ENCODE data around the gene RND1. TPM values are rescaled to one million over a fixed set of nuclear protein-coding genes. Genes with fewer than 3 reads are reported as not detected.
A peak's percentile ranks its signal among the peaks of the same experiment; 100 is the strongest.

Gene RND1
- total RNA-seq, 1 donor from 2014 or later: 1.4 TPM

- no peak for DNase-seq (ENCODE audit: low read depth in 2 of 2)
These were observed 38.1 kb downstream of the RND1 start for GRCh38 chr12:48827513-48828096.

- no peak for DNase-seq (ENCODE audit: low read depth in 2 of 2)
These were observed 38.6 kb downstream of the RND1 start for GRCh38 chr12:48827026-48827425.

GRCh38 chr12:48826209-48826855, 39.3 kb downstream of the RND1 start:
- DNase-seq (ENCODE audit: low read depth in 2 of 2): no peak

- no peak for DNase-seq (ENCODE audit: low read depth in 2 of 2)
These were observed 40.8 kb downstream of the RND1 start for GRCh38 chr12:48824905-48825304.

- no peak for DNase-seq (ENCODE audit: low read depth in 2 of 2)
These were observed 41.6 kb downstream of the RND1 start for GRCh38 chr12:48824112-48824511.

GRCh38 chr12:48823281-48823680, 42.4 kb downstream of the RND1 start:
- no peak for DNase-seq (ENCODE audit: low read depth in 2 of 2)

- DNase-seq (ENCODE audit: low read depth in 2 of 2): no peak
These were observed 43.0 kb downstream of the RND1 start for GRCh38 chr12:48822711-48823110.

- DNase-seq (ENCODE audit: low read depth in 2 of 2): no peak
These were observed 43.5 kb downstream of the RND1 start for GRCh38 chr12:48822139-48822538.

GRCh38 chr12:48819986-48820725, 45.5 kb downstream of the RND1 start:
- DNase-seq (ENCODE audit: low read depth in 2 of 2): no peak

GRCh38 chr12:48818831-48819590, 46.7 kb downstream of the RND1 start:
- DNase-seq (ENCODE audit: low read depth in 2 of 2): no peak

- DNase-seq (ENCODE audit: low read depth in 2 of 2): peak; percentile 9 to 70
These were observed 47.5 kb downstream of the RND1 start, which contains the start of gene CACNB3 for GRCh38 chr12:48817873-48818830. Gene CACNB3 (plus strand): TSS chr12:48818496. CDS start chr12:48818930, 434 bp downstream.

GRCh38 chr12:48816143-48816854, 49.4 kb downstream of the RND1 start:
- peak in 1 of 2 donors; percentile 23 for DNase-seq (ENCODE audit: low read depth in 2 of 2)

GRCh38 chr12:48815126-48816110, 50.3 kb downstream of the RND1 start:
- DNase-seq (ENCODE audit: low read depth in 2 of 2): peak; percentile 41 to 76

- DNase-seq (ENCODE audit: low read depth in 2 of 2): peak; percentile 74 to 86
These were observed 51.2 kb downstream of the RND1 start for GRCh38 chr12:48814262-48815125.

GRCh38 chr12:48813465-48814261, 52.0 kb downstream of the RND1 start:
- no peak for DNase-seq (ENCODE audit: low read depth in 2 of 2)

- DNase-seq (ENCODE audit: low read depth in 2 of 2): no peak
These were observed 53.3 kb downstream of the RND1 start for GRCh38 chr12:48812389-48812788.
